ENCODE data around the gene COPS8.

The COPS8 gene

GRCh38 chr2:237085248-237086221 lies at the start of gene COPS8:
COPS8 (plus strand) TSS chr2:237085889; CDS start chr2:237085965, 76 bp downstream.
- DNase-seq: peak; percentile 51

- DNase-seq: no peak
Observed at GRCh38 chr2:237039301-237040031, 46.2 kb upstream of the COPS8 start.

GRCh38 chr2:237041231-237041630 lies 44.5 kb upstream of the COPS8 start:
- DNase-seq: no peak

DNA sequence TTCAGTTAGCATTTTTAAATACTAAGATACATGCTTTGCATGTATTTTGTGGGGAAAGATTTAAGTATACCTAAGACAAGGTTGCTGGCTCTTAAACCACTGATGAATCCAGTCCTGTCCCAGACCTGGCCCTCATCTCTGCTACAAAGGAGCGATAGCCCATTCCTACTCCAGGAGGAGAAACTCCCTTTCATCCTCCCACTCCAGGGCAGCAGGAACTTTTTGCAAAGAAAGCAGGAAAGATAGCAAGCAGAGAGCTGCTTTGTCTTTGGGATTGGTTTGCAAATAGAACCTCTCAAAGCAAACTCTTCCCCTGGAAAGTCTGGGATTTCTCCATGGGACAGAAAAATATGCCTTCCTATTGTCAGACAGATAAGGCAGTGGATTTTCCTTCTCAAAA lies 43.6 kb upstream of the COPS8 start:
- DNase-seq: no peak

- no peak for DNase-seq
Observed at GRCh38 chr2:237043866-237044265, 41.8 kb upstream of the COPS8 start.

DNA sequence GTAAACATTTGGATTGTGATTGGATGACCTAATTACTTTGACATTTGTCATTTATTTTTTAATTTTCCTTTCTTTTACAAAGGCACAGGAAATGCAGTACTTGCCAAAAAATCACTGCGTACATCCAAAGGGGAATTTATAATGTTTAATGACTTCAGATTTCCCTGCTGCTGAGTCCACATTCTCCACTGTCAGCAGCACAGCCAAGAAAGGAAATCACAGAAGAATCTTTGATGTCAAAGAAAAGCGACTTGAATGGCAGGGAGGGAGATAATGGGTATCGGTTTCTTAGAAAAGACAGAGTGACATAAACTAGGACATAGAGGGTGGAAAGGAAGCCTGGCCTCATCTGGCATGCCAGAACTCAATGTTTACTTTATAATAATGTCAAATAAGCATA lies 41.4 kb upstream of the COPS8 start:
- no peak for DNase-seq

DNA sequence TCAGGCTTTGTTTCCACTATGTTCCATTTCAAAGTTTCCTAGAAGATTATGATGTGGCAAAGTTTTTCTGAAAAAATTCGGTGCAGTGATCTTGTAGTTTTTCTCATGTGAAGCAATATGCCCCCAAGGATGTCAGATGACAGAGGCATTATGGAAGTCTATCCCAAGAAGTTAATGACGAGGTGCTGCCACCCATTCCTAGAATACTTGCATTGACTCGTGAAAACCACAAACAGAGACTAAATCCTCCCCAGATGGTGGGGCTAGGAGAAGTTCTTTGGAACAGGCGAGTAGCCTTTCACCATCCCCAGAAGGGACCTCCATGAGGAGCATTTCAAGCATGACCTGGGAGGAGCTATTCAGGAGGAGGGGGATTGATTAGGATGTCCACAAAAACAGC lies 40.2 kb upstream of the COPS8 start:
- DNase-seq: no peak

GRCh38 chr2:237048595-237048994 lies 37.1 kb upstream of the COPS8 start:
- DNase-seq: no peak

GRCh38 chr2:237051861-237052260 lies 33.8 kb upstream of the COPS8 start:
- no peak for DNase-seq

- no peak for DNase-seq
Observed at GRCh38 chr2:237053066-237053465, 32.6 kb upstream of the COPS8 start.

DNA sequence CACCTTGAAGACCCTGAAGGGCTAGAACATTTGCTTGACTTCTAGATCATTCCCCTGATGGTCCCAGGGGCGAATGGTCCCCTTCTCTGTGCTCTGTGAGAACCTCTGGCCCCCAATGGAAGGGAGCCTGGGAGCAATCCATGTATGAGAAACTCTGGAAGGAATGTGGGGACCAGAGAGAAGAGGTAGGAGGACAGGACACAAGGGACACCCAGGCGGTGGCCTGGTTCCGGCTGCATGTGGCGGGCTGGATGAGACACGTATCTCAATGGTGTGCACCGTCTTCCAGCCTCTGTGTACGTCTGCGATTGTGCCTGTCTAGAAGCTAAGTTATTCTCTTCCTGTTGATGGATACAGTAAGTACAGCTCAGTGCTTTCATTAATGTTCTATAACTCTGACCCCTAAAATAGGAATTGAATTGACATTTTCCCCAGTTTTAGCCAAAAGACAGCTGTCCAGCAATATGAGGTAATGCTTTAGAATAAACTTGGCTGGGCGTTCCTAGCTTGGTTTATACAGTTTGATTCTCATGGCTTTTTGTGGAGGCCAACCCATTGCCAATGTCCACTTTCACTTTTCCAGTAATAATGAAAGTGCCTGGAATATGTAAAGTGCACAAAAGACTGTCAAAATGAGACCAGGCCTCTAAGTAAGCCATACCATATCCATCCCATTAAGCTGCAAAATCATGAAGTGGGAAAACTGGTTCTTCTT lies 30.1 kb upstream of the COPS8 start:
- no peak for DNase-seq

DNA sequence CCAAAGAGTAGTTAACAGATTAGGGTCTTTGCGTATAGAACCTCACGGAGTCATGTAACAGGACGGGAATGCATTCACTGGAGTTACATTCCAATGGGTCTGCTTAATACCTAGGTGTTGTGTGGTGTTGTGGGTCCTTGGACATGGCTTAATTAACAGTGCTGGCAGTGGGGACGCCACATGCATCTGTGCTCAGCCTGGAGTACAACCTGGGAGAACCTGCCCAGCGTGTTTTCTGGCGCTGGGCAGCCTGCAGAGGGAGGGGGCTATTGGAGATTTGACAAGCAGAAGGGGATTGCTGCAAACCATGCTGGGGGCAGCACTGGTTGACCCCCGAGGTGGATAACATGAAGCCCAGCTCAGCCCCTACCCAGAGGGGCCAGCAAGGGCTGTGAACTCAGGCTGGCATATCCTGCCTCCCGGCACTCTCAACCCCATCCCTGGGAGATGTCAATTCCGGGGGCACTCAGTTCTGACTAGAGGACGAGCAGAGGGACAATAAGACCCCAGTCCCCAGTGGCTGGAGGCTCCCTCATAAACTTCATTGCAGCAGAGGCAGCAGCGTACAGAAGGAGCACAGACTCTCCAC lies 29.3 kb upstream of the COPS8 start:
- no peak for DNase-seq

DNA sequence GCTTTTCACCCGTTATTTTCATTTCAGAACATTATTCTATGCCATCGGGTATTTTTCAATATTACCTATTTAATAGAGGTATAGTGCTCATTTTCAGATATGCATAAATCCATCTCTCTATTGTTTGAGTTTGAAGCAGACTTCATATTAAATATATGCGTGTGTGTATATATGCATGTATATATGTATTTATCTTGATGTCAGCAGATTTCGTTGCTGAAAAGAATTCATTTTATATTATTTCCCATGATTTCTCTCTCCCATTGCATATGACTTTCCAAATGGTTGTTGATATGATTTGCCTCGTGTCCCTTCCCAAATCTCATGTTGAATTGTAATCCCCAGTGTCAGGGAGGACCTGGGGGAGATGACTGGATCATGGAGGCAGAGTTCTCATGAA lies 28.6 kb upstream of the COPS8 start:
- no peak for DNase-seq

- no peak for DNase-seq
Observed at GRCh38 chr2:237057893-237058300, 27.8 kb upstream of the COPS8 start.

- DNase-seq: no peak
Observed at GRCh38 chr2:237058423-237058822, 27.3 kb upstream of the COPS8 start.

- no peak for DNase-seq
Observed at GRCh38 chr2:237059155-237059875, 26.4 kb upstream of the COPS8 start.

GRCh38 chr2:237060534-237061312 lies 25.0 kb upstream of the COPS8 start:
- peak; percentile 7 for DNase-seq

DNA sequence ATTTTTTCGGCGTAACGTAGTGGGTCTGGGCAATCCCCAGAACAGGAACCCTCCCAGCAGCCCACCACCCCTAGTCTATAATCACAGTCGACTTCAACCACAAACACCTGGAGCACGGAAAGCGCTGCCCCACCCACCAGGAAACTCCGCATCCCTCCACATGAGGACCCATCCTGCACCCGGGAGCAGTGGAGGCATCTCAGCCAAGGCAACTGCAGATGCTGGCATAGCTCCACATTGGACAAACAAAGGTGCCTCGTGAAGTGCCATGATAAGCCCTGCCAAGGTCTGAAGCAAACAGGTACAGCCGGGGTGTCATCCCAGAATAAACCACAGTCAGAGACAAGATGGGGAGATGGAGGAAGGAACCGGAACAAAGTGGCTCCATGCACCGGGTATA lies 24.3 kb upstream of the COPS8 start:
- no peak for DNase-seq

GRCh38 chr2:237062585-237062984 lies 23.1 kb upstream of the COPS8 start:
- DNase-seq: no peak

DNA sequence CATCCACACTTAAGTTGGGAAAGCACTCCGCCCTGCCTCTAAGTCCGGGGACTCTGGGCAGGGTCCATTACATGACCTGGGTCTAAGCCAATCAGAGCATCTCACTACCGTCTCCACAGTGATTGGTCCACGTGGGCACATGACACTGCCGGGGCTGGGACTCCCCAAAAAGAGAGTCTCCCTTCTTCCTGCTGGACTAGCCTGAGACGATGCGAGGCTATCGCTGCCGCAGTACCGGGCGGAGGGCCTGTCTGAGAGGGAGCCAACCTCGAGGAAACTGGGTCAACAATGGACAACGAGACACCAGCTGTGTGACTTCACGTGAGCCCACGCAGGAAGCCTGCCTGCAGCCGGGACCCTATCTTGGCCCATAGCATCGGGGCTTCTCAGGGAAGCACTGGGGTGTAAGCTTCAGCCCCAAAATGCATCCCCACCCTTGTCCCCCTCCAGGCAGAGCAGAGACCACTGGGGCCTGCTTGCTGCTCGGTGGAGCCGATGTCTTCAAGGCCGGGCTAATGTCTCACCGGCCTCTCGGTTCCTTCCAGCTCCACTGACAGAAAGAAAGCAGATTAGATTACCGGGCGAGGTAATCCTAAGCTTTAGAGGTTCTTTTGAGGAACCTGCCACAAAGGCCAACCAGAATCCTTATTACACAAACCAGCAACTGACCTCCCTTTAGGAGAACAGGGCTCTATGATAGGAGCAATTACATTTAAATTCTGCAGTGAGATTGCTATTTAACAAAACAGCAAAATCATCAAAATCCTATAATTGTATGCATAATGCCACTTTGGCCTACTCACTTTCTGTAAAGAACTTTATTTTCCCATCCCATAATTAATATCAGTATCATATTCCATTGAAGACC lies 21.3 kb upstream of the COPS8 start:
- DNase-seq: no peak

DNA sequence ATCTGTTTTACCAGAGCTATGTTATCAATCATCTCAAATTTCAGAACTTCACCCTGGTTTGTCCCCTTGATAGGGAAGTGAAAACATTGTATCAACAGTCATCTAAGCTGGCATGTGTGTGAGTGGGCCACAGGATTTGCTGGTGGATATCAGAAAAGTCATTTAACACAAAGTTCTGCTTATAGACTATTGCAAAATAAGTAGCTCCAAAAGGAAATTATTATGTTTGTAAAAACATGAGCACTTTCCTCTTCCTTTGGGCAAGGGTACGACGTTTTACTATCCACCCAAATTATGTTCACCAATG lies 20.7 kb upstream of the COPS8 start:
- DNase-seq: no peak

Measured in NCI-H2081 treated with DMSO at 0.1 percent for 48 hours (cell line).